Sigmoid colon (tissue), 7 donors: Measurements from ENCODE around the gene TSPAN11. TPM values are rescaled to one million over a fixed set of nuclear protein-coding genes. Genes with fewer than 3 reads are reported as not detected.
"Not testable (repeated sequence)": the region's sequence is repeated elsewhere in the genome, so short reads cannot be mapped to it uniquely, and the experiment has no call there.

Experiments used
- DNase-seq: peaks from one replicate; pipeline ENCODE4 v3.0.0-alpha.2; 2019
- H3K27ac ChIP-seq, 4 donors: fragments of 200-600 bp; sonication (generic); one replicate each; pipeline ENCODE4 v1.5.1; 2016 to 2019; ENCODE audit warnings: mild to moderate bottlenecking in 1 of 4
- H3K27me3 ChIP-seq, 3 donors: fragments of 200-600 bp; sonication (generic); one replicate each; pipeline ENCODE4 v1.5.1; 2019; ENCODE audit warnings: mild to moderate bottlenecking in 1 of 3
- H3K36me3 ChIP-seq, 4 donors: fragments of 200-600 bp; sonication (generic); one replicate each; pipeline ENCODE4 v1.5.1; 2016 to 2019
- H3K4me1 ChIP-seq, 4 donors: fragments of 200-600 bp; sonication (generic); one replicate each; pipeline ENCODE4 v1.5.1; 2017 to 2019
- H3K4me3 ChIP-seq, 4 donors: fragments of 200-600 bp; sonication (generic); one replicate each; pipeline ENCODE4 v1.5.1; 2017 to 2019; ENCODE audit warnings: mild to moderate bottlenecking in 2 of 4, moderate library complexity in 1 of 4
- H3K9me3 ChIP-seq, 4 donors: fragments of 200-600 bp in 3 of 4; sonication (generic) in 3 of 4; one replicate each; pipeline versions ENCODE4 v1.5.1 to v1.6.1; 2013 to 2019
- EP300 ChIP-seq, 4 donors: sonication (generic); formaldehyde crosslinking; IDR thresholded peaks; one replicate each; pipeline ENCODE4 v1.6.1; 2017; ENCODE audit warnings: antibody characterized with exemption in 4 of 4
- POLR2A ChIP-seq, 2 donors: fragments of 450-650 bp; IDR thresholded peaks; one replicate each; pipeline ENCODE4 v1.6.1; 2016; ENCODE audit warnings: antibody characterized with exemption in 2 of 2, mild to moderate bottlenecking in 2 of 2, moderate library complexity in 2 of 2
- POLR2AphosphoS5 ChIP-seq, 4 donors: sonication (generic); formaldehyde crosslinking; IDR thresholded peaks; one replicate each; pipeline ENCODE4 v1.6.1; 2017; ENCODE audit warnings: antibody characterized with exemption in 4 of 4
- WGBS, 2 donors: extraction: QIAGEN DNeasy Blood & Tissue Kit; methylation state at CpG; one replicate each; pipeline ENCODE4 v1.1.7; 2013; 5-methylcytosine and 5-hydroxymethylcytosine counted together
- intact Hi-C: fragments of 100-400 bp; cut with DNase I; formaldehyde crosslinking; loops from one replicate; pipeline ENCODE4 v1.15.1; 2023
- polyA plus RNA-seq, 3 donors: library from polyadenylated mRNA; stranded (reverse); fragments of 200-250 nt; gene quantifications; one replicate each; pipeline ENCODE4 v1.2.3, GENCODE V29; 2013
- total RNA-seq, 4 donors: library from RNA; depleted of rRNA; stranded (reverse); fragments of >200 nt; gene quantifications; one replicate each; pipeline ENCODE4 v1.1.0, GENCODE V29; 2016
- TF ChIP-seq, protein P1 (sequence below), 4 experiments: fragments of 450-650 bp in 3 of 4; fragments of 200-600 bp in 1 of 4; IDR thresholded peaks; one replicate each; pipeline ENCODE4 v1.5.1; 2016 to 2019; ENCODE audit warnings: antibody characterized with exemption in 4 of 4, mild to moderate bottlenecking in 3 of 4, moderate library complexity in 2 of 4
- donor health status: healthy with polysubstance abuse.
- donor health status: Bipolar disorder and iron deficiency.
- donor health status: healthy.

TSPAN11 gene
- total and polyA plus RNA-seq, 7 donors = 0.23 to 18.9 (median 7.8) TPM

DNA sequence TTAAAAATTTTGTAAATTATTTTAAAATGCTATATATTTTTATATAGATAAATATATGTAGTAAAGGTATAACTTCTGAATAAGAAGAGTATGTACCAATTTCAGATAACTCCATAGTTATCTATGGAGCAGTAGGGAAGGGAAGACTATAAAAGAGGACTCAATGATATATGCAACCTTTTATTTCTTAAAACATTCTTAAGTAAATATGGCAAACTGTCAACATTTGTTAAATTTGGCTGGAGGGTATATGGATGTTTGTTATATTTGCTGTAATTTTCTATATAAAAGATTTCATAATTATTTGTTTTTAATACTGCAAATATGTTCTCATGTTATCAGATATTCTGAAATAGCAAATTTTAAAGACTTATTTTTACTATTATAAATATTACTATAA lies 38.3 kb upstream of the TSPAN11 start:
- intact Hi-C loops = no loop called here
- no peak for DNase-seq
- TF ChIP-seq, protein P1, sequence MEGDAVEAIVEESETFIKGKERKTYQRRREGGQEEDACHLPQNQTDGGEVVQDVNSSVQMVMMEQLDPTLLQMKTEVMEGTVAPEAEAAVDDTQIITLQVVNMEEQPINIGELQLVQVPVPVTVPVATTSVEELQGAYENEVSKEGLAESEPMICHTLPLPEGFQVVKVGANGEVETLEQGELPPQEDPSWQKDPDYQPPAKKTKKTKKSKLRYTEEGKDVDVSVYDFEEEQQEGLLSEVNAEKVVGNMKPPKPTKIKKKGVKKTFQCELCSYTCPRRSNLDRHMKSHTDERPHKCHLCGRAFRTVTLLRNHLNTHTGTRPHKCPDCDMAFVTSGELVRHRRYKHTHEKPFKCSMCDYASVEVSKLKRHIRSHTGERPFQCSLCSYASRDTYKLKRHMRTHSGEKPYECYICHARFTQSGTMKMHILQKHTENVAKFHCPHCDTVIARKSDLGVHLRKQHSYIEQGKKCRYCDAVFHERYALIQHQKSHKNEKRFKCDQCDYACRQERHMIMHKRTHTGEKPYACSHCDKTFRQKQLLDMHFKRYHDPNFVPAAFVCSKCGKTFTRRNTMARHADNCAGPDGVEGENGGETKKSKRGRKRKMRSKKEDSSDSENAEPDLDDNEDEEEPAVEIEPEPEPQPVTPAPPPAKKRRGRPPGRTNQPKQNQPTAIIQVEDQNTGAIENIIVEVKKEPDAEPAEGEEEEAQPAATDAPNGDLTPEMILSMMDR (IDR thresholded peaks at IDR 0.05) = no peak
- TF ChIP-seq EP300 (IDR thresholded peaks at IDR 0.05) = no peak
- TF ChIP-seq POLR2A (IDR thresholded peaks at IDR 0.05) = no peak
- TF ChIP-seq POLR2AphosphoS5 (IDR thresholded peaks at IDR 0.05) = no peak

DNA sequence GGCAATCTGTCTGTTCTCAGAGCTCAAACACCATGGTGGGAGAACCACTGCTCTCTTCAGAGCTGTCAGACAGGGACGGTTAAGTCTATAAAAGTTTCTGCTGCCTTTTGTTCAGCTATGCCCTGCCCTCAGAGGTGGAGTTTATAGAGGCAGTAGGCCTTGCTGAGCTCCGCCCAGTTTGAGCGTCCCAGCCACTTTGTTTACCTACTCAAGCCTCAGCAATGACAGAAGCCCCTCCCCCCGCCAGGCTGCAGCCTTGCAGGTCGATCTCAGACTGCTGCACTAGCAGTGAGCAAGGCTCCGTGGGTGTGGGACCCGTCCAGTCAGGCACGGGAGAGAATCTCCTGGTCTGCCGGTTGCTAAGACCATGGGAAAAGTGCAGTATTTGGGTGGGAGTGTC lies 32.0 kb upstream of the TSPAN11 start:
- 55 to 72% methylated on average over 9 of the region's 9 CpGs for WGBS, 2 donors
- DNase-seq, H3K27ac ChIP-seq: not testable (repeated sequence)

More for the DNA sequence above, 38.3 kb upstream of the TSPAN11 start:
- H3K36me3 ChIP-seq = no peaks in the 10 kb centered on the region
- no peak overlapping the region for H3K4me3 ChIP-seq
- no peaks in the 10 kb centered on the region for H3K27me3 ChIP-seq
- H3K4me1 ChIP-seq = no peaks in the 10 kb centered on the region
- H3K9me3 ChIP-seq = peaks cover 4 to 9% (median 7%) of the 10 kb centered on the region in 4 donors
- H3K27ac ChIP-seq = no peak overlapping the region

DNA sequence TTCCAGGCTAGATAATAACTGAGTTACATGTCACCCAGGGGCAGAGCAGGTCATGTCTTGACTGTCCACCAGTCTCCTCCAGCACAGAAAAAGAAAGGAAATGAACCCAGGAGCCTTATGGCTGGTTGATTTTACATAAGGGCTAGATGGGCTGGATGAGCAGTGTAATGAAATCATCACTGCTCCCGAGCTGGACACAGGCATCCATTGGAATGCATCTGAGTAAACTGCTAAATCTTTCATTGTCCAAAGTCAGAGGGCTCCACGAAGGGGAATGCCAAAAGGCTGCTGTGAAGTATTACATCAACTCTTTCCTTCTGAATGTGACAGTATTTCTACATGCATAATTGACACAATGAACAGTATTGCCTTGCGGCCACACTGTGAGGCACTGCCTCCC lies 30.1 kb upstream of the TSPAN11 start:
- TF ChIP-seq POLR2A (IDR thresholded peaks at IDR 0.05) = no peak
- no peak for TF ChIP-seq EP300 (IDR thresholded peaks at IDR 0.05)
- TF ChIP-seq, protein P1 (IDR thresholded peaks at IDR 0.05) = no peak
- Histone ChIP-seq H3K36me3 (no peaks in the 10 kb centered on the region), H3K4me3 (no peak overlapping the region), H3K27ac (peak overlapping the region in 1 of 4 donors; percentile 10), H3K9me3 (no peaks in the 10 kb centered on the region), H3K27me3 (no peaks in the 10 kb centered on the region), H3K4me1 (peaks cover 0 to 10% (median 0%) of the 10 kb centered on the region in 4 donors)
- intact Hi-C loops = no loop called here
- no peak for DNase-seq
- 31 to 65% methylated on average over 3 of the region's 3 CpGs for WGBS, 2 donors

More for the DNA sequence above, 32.0 kb upstream of the TSPAN11 start:
- H3K36me3 ChIP-seq, H3K9me3 ChIP-seq, intact Hi-C loops, H3K4me3 ChIP-seq, H3K27me3 ChIP-seq: not testable (repeated sequence)
- H3K4me1 ChIP-seq = peaks cover 0 to 10% (median 0%) of the 10 kb centered on the region in 4 donors

DNA sequence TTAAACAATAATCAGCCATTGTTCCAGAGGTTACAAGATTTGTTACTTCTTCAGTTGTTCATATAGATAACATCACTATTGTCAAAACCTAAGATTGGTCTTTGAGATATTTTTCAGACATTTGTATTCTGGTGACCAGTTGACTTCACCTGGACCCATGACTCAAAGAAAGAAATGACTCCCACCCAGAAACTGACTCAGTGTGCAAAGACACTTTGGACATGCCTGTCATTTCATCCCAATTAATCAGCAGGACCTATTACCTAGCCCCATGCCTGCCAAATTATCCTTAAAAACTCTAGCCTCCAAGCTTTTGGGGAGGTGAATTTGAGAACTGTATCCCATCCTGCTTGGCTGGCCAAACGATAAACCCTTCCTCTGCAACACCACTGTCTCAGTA lies 27.7 kb upstream of the TSPAN11 start:
- no peak for DNase-seq
- H3K27ac ChIP-seq = no peak overlapping the region
- peaks cover 0 to 10% (median 0%) of the 10 kb centered on the region in 4 donors for H3K4me1 ChIP-seq
- no peaks in the 10 kb centered on the region for H3K27me3 ChIP-seq
- H3K36me3 ChIP-seq = no peaks in the 10 kb centered on the region
- TF ChIP-seq POLR2AphosphoS5 (IDR thresholded peaks at IDR 0.05) = no peak
- TF ChIP-seq, protein P1 (IDR thresholded peaks at IDR 0.05) = no peak
- no peak for TF ChIP-seq POLR2A (IDR thresholded peaks at IDR 0.05)
- no peak for TF ChIP-seq EP300 (IDR thresholded peaks at IDR 0.05)
- WGBS, 2 donors = 78 to 84% methylated on average over 1 of the region's 1 CpG
- intact Hi-C loops = no loop called here
- no peaks in the 10 kb centered on the region for H3K9me3 ChIP-seq
- no peak overlapping the region for H3K4me3 ChIP-seq

DNA sequence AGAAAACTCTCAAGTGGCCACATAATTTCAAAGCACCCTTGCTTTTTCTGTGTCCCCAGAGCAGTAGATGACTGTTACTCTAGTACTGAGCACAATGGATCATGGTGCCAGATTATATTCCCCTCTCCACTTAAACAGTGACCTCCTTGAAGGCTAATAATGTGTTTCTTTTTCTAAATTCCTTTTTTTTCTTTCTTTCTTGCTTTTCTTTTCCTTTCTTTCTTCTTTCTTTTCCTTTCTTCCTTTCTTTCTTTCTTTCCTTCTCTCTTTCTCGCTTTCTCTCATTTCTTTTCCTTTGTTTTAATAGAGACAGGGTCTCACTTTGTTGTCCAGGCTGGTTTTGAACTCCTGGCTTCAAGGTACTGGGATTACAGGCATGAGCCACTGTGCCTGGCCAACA lies 26.2 kb upstream of the TSPAN11 start:
- intact Hi-C loops = no loop called here
- H3K9me3 ChIP-seq = no peaks in the 10 kb centered on the region
- no peak overlapping the region for H3K4me3 ChIP-seq
- WGBS, 2 donors = 85 to 86% methylated on average over 1 of the region's 1 CpG
- H3K36me3 ChIP-seq = no peaks in the 10 kb centered on the region
- H3K4me1 ChIP-seq = peaks cover 0 to 10% (median 0%) of the 10 kb centered on the region in 4 donors
- H3K27me3 ChIP-seq = no peaks in the 10 kb centered on the region
- TF ChIP-seq POLR2AphosphoS5 (IDR thresholded peaks at IDR 0.05) (no peak), POLR2A (IDR thresholded peaks at IDR 0.05) (no peak), EP300 (IDR thresholded peaks at IDR 0.05) (no peak)
- TF ChIP-seq, protein P1 (IDR thresholded peaks at IDR 0.05) = no peak
- no peak for DNase-seq
- no peak overlapping the region for H3K27ac ChIP-seq
